Coronary artery (tissue), 2 donors: ENCODE data around the gene DLK1.
A peak's percentile ranks its signal among the peaks of the same experiment; 100 is the strongest.

Experiments
- DNase-seq: peaks from one replicate; pipeline ENCODE4 v3.0.0-alpha.2; 2017; ENCODE audit warnings: low spot score
- H3K27ac ChIP-seq, 2 donors: fragments of 200-600 bp; sonication (generic); one replicate each; pipeline ENCODE4 v1.5.1; 2016 to 2019
- H3K4me3 ChIP-seq: fragments of 200-600 bp; sonication (generic); 2 replicates; pipeline ENCODE4 v1.5.1; 2016; ENCODE audit warnings: mild to moderate bottlenecking, moderate library complexity
- TF ChIP-seq, protein P1 (sequence below): fragments of 200-600 bp; sonication (generic); IDR thresholded peaks from one replicate; pipeline ENCODE4 v1.5.1; 2019; ENCODE audit warnings: antibody characterized with exemption

The DLK1 gene

DNA sequence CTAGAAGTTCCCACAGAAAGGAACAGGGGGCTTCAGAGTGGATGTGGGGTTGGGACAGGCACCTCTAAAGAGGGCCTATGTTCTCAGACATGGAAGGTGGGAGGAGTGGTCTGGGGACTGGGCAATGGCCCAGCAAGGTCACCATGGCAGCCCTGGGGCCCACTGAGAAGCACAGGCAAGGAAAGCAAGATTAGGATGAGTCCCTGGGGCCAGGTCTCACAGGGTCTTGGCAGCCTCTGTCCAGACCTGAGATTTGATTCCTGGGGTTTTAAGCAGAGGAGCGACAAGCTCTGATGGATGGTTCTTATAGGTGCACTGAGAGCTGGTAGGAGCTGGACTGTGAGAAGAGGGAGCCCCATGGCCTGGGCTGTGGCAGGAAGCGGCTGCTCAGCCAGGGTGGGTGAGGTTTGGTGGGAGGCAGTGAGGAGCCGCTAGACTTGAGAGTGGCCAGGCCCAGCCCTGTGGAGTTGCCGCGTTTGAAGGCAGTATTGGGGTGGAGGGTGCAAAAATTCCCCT lies 44.0 kb downstream of the DLK1 start:
- no peak overlapping the region for H3K27ac ChIP-seq
- DNase-seq: peak; percentile 52
- no peak overlapping the region for H3K4me3 ChIP-seq
- TF ChIP-seq, protein P1, sequence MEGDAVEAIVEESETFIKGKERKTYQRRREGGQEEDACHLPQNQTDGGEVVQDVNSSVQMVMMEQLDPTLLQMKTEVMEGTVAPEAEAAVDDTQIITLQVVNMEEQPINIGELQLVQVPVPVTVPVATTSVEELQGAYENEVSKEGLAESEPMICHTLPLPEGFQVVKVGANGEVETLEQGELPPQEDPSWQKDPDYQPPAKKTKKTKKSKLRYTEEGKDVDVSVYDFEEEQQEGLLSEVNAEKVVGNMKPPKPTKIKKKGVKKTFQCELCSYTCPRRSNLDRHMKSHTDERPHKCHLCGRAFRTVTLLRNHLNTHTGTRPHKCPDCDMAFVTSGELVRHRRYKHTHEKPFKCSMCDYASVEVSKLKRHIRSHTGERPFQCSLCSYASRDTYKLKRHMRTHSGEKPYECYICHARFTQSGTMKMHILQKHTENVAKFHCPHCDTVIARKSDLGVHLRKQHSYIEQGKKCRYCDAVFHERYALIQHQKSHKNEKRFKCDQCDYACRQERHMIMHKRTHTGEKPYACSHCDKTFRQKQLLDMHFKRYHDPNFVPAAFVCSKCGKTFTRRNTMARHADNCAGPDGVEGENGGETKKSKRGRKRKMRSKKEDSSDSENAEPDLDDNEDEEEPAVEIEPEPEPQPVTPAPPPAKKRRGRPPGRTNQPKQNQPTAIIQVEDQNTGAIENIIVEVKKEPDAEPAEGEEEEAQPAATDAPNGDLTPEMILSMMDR: no peak

DNA sequence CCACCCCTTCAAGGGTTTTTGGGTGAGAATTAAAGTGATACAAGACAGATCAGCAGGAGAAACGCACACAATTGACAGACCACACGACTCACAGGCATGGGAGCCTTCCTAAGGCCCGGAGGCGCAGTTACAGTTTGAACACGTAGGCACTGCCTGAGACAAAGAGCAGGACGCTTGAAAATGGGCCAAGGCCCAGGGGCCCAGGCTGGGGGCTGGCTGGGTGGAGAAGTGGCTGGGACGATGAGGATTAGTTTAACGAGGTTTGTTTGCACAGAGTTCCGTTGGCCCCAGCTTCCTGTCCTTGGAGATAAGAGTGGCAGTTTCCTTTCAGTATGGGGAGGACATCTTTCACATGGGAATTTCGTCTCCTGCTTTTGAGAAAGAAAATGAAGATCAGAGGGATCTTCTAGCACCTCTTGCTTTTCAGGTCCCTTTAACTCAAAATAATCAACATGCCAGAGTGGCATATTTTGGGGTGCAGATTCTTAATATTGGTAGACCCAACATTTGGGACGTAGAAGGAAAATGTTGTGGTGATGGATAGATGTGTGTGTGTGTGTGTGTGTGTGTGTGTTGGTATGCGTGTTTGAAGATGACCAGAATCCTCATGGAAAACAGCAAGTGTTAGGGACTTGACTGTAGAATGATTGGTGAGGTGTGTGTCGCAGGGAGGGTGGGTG lies 44.6 kb downstream of the DLK1 start:
- Histone ChIP-seq H3K27ac (no peak overlapping the region), H3K4me3 (no peak overlapping the region)
- peak; percentile 49 for DNase-seq
- TF ChIP-seq, protein P1: no peak

DNA sequence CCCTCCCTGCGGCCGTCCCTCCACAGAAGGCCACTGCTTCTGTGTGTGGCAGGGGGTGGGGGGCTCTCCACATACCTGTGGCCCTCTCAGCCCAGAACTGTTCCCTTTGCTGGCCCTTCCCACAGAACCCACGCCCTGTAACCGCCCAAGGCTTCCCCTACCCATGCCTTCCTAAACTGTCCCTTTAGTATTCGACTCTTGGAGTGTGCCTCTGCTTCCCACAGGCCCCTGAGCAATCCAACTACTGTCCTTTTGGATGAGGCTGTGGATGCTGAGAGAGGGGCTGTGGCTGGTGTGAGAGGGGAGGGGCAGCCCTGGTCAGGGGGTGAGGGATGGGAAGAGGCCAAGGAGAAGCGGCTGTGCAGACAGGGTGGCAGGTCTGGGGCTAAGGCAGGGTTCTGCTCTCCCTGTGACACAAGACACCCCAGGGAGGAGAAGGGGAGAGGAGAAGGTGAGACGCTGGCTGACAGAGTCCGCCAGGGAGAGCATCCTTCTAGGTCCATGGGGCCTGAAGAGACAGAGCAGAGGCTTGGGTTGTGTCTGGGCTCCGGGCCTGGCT lies 46.0 kb downstream of the DLK1 start:
- Histone ChIP-seq H3K27ac (no peak overlapping the region), H3K4me3 (no peak overlapping the region)
- no peak for DNase-seq
- TF ChIP-seq, protein P1: no peak

DNA sequence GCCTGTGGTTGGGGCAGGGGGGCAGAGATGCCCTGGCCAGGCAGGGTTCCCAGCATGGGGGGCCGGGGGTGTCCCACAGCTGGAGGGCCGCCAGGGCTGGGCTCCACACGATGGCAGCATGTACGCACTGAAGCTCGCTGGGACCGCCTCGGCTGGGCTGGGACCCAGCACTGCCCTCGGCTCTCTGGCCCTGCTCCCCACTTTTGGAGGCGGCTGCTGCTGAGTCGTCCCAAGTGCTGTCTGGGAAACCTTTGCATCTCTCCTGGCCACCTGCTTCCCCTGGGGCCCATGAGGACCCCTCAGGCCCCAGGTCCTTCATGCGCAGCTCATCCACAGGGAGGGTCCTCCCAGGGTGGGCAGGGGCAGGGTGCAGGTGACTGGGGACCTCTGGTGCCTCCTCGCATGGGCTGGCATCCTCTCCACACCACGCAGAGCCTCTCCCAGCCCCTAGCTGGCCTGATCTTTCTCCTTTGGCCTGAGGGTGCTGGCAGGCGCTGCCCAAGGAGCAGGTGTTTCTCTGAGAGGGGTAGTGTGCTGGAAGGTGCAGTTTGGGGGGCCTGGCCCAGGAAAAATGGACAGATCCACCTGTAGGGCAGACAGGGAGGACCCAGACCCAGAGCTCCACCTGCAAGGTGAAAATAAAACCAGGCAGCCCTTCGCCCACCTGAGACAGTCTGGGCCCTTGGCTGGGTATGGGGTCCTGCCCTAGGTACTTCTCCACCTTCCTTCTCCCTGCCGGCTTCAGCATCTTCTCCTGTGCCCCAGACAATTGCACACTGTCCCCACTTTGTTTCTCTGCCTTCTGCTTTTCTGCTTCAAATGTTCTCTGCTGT lies 46.9 kb downstream of the DLK1 start:
- peak; percentile 57 for DNase-seq
- TF ChIP-seq, protein P1: no peak
- Histone ChIP-seq H3K4me3 (no peak overlapping the region), H3K27ac (no peak overlapping the region)

DNA sequence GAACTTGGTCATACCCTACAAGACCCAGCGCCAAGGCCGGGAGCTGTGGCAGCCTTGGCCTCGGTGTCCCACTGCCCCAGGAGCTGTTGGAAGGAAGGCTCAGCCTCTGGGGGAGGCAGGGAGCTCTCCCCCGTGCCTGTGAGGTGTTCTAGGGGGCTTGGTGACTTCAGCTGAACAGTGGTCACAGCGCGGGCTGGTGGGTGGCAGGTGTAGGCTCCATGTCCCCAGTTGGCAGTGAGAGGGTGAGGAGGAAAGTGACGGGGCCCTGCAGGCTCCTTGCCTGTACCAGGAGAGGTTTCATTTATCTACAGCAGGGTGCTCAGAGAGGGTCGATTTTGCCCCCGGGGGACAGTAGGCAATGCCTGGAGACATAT lies 47.5 kb downstream of the DLK1 start:
- no peak overlapping the region for H3K4me3 ChIP-seq
- TF ChIP-seq, protein P1: no peak
- no peak for DNase-seq
- H3K27ac ChIP-seq: no peak overlapping the region

DNA sequence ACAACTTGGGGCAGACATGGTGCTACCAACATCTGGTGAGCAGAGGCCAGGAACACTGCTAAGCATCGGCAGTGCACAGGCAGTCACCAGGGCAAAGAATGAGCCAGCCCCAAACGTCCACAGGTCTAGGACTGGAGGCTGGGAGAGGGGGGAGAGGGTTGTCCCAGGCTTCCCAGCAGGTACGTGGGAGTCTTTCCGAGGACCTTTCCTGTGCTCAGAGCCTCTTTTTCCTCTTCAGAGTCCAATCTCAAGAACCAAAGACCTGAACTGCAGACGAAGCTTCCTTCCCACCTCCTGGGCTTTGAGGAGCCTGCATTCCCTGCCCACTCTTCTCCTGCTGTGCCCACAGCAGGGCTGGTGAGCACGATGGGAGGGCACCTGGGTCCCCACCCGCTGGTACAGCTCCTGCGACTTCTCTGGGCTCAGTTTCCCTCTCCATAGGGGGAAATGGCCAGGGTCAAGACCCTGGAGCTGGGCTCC lies 48.7 kb downstream of the DLK1 start:
- TF ChIP-seq, protein P1: no peak
- Histone ChIP-seq H3K4me3 (no peak overlapping the region), H3K27ac (no peak overlapping the region)
- no peak for DNase-seq
